GM21447 (cell line): ENCODE data around the gene ENPP5.

Experiments
- ATAC-seq: cut with Tn5 transposase; IDR thresholded peaks from one replicate; pipeline ENCODE4 v1.9.1; 2021; ENCODE audit not compliant: unreplicated experiment

The ENPP5 gene

GRCh38 chr6:46170357-46171289, at the start of gene ENPP5:
TSS of gene ENPP5 (minus strand) at chr6:46170980. CDS start at chr6:46168262, 2,718 bp downstream.
- ATAC-seq, result peak; percentile 88

GRCh38 chr6:46219661-46220060, 48.9 kb upstream of the ENPP5 start:
- no peak for ATAC-seq

- ATAC-seq, result no peak
Measured at GRCh38 chr6:46218457-46218856, 47.7 kb upstream of the ENPP5 start.

GRCh38 chr6:46217671-46218131, 46.9 kb upstream of the ENPP5 start:
- peak; percentile 59 for ATAC-seq

GRCh38 chr6:46216879-46217278, 46.1 kb upstream of the ENPP5 start:
- ATAC-seq, result no peak

- ATAC-seq, result no peak
Measured at GRCh38 chr6:46215777-46216176, 45.0 kb upstream of the ENPP5 start.

- ATAC-seq, result no peak
Measured at GRCh38 chr6:46215213-46215612, 44.4 kb upstream of the ENPP5 start.

- no peak for ATAC-seq
Measured at GRCh38 chr6:46211917-46212316, 41.1 kb upstream of the ENPP5 start.

- ATAC-seq, result no peak
Measured at GRCh38 chr6:46210294-46210693, 39.5 kb upstream of the ENPP5 start.

GRCh38 chr6:46208303-46208702, 37.5 kb upstream of the ENPP5 start:
- no peak for ATAC-seq

GRCh38 chr6:46207174-46207573, 36.4 kb upstream of the ENPP5 start:
- no peak for ATAC-seq

GRCh38 chr6:46204880-46205650, 34.3 kb upstream of the ENPP5 start:
- no peak for ATAC-seq

- ATAC-seq, result no peak
Measured at GRCh38 chr6:46203391-46204177, 32.8 kb upstream of the ENPP5 start.

GRCh38 chr6:46201702-46202101, 30.9 kb upstream of the ENPP5 start:
- ATAC-seq, result no peak

GRCh38 chr6:46199387-46199786, 28.6 kb upstream of the ENPP5 start:
- no peak for ATAC-seq

GRCh38 chr6:46191961-46192360, 21.2 kb upstream of the ENPP5 start:
- no peak for ATAC-seq

- ATAC-seq, result no peak
Measured at GRCh38 chr6:46190889-46191288, 20.1 kb upstream of the ENPP5 start.

- no peak for ATAC-seq
Measured at GRCh38 chr6:46189726-46190125, 18.9 kb upstream of the ENPP5 start.

- no peak for ATAC-seq
Measured at GRCh38 chr6:46186583-46186982, 15.8 kb upstream of the ENPP5 start.

GRCh38 chr6:46184114-46184513, 13.3 kb upstream of the ENPP5 start:
- no peak for ATAC-seq

- ATAC-seq, result peak; percentile 48
Measured at GRCh38 chr6:46175976-46176375, 5.2 kb upstream of the ENPP5 start.
